HG03439 (cell line): Measurements from ENCODE around the gene DUS4L.
"Not testable (repeated sequence)": the region's sequence is repeated elsewhere in the genome, so short reads cannot be mapped to it uniquely, and the experiment has no call there.

Experiments used
- ATAC-seq: cut with Tn5 transposase; IDR thresholded peaks from one replicate; pipeline ENCODE4 v1.9.1; 2021; ENCODE audit warnings: mild to moderate bottlenecking, moderate library complexity; ENCODE audit not compliant: unreplicated experiment

DUS4L gene

GRCh38 chr7:107563775-107564552 is at the start of gene DUS4L, which contains the start of gene COG5:
DUS4L (plus strand) TSS chr7:107563971; CDS start chr7:107567071, 3,100 bp downstream.
COG5 (minus strand) TSS chr7:107563920; CDS start chr7:107563896, 24 bp downstream.
- peak; percentile 97 for ATAC-seq

- no peak for ATAC-seq
These were observed 37.1 kb upstream of the DUS4L start for GRCh38 chr7:107526672-107527071.

GRCh38 chr7:107527196-107527595 is 36.6 kb upstream of the DUS4L start:
- no peak for ATAC-seq

- ATAC-seq: no peak
These were observed 35.3 kb upstream of the DUS4L start for GRCh38 chr7:107528461-107528860.

GRCh38 chr7:107530751-107531150 is 33.0 kb upstream of the DUS4L start:
- ATAC-seq: no peak

GRCh38 chr7:107534139-107534538 is 29.6 kb upstream of the DUS4L start:
- no peak for ATAC-seq

- not testable (repeated sequence) for ATAC-seq
These were observed 26.5 kb upstream of the DUS4L start for GRCh38 chr7:107537228-107537627.

GRCh38 chr7:107538001-107538400 is 25.8 kb upstream of the DUS4L start:
- no peak for ATAC-seq

GRCh38 chr7:107543338-107543993 is 20.3 kb upstream of the DUS4L start:
- no peak for ATAC-seq

GRCh38 chr7:107544848-107545591 is 18.8 kb upstream of the DUS4L start:
- no peak for ATAC-seq

GRCh38 chr7:107551936-107552335 is 11.8 kb upstream of the DUS4L start:
- ATAC-seq: no peak

GRCh38 chr7:107555893-107556292 is 7.9 kb upstream of the DUS4L start:
- no peak for ATAC-seq

- ATAC-seq: no peak
These were observed 3.9 kb upstream of the DUS4L start for GRCh38 chr7:107559864-107560263.

GRCh38 chr7:107560898-107561516 is 2.8 kb upstream of the DUS4L start:
- no peak for ATAC-seq

- peak; percentile 61 for ATAC-seq
These were observed 543 bp upstream of the DUS4L start for GRCh38 chr7:107563081-107563774.

GRCh38 chr7:107564553-107565298 is 955 bp downstream of the DUS4L start:
- ATAC-seq: no peak

- ATAC-seq: no peak
These were observed 6.5 kb downstream of the DUS4L start for GRCh38 chr7:107570298-107570697.

- ATAC-seq: no peak
These were observed 9.8 kb downstream of the DUS4L start for GRCh38 chr7:107573537-107573936.

- no peak for ATAC-seq
These were observed 15.7 kb downstream of the DUS4L start for GRCh38 chr7:107579554-107579884.
